GM12864 (cell line): ENCODE measurements around the gene ISG20L2.

ENCODE experiments used
- DNase-seq: peaks from one replicate; pipeline ENCODE4 v3.0.0-alpha.2; 2011; ENCODE audit warnings: low read depth
- H3K4me3 ChIP-seq: 2 replicates; pipeline ENCODE4 v1.5.1; 2011; ENCODE audit warnings: mild to moderate bottlenecking, low read depth, low read length, control low read depth
- CTCF ChIP-seq: IDR thresholded peaks from 2 replicates; pipeline ENCODE4 v1.5.1; 2011; ENCODE audit warnings: low read depth, mild to moderate bottlenecking, moderate library complexity, low read length, control low read depth, inconsistent platforms; ENCODE audit errors: missing control alignments

Gene ISG20L2

GRCh38 chr1:156691665-156692440 lies 36.7 kb downstream of the ISG20L2 start:
- no peak overlapping the region for H3K4me3 ChIP-seq
- DNase-seq, result no peak
- no peak for TF ChIP-seq CTCF

- TF ChIP-seq CTCF, result no peak
- H3K4me3 ChIP-seq, result no peak overlapping the region
- DNase-seq, result no peak
Observed at GRCh38 chr1:156691191-156691590, 37.4 kb downstream of the ISG20L2 start.

DNA sequence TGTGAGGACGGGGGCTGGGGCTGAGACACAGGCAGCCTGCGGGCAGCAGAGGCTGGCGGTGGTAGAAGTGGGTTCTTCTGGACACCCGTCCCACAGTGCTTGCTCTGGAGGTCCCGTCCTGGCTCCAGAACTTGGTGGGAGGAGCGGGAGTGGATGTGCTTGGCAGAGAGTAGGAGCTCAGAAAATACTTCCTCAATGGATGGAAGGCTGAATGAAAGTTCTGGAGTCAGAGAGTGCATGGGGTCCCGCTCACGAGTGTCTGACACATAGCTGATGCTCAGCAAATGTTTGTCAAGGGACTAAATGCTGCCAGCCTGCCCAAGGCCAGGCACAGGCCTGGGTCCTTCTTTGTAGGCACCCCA lies 37.9 kb downstream of the ISG20L2 start:
- no peak for DNase-seq
- no peak for TF ChIP-seq CTCF
- H3K4me3 ChIP-seq, result no peak overlapping the region

GRCh38 chr1:156689953-156690674 lies 38.5 kb downstream of the ISG20L2 start:
- no peak for DNase-seq
- no peak for TF ChIP-seq CTCF
- no peak overlapping the region for H3K4me3 ChIP-seq

- peak; percentile 96 for TF ChIP-seq CTCF
- peak; percentile 15 for DNase-seq
- no peak overlapping the region for H3K4me3 ChIP-seq
Observed at GRCh38 chr1:156689035-156689952, 39.3 kb downstream of the ISG20L2 start.

DNA sequence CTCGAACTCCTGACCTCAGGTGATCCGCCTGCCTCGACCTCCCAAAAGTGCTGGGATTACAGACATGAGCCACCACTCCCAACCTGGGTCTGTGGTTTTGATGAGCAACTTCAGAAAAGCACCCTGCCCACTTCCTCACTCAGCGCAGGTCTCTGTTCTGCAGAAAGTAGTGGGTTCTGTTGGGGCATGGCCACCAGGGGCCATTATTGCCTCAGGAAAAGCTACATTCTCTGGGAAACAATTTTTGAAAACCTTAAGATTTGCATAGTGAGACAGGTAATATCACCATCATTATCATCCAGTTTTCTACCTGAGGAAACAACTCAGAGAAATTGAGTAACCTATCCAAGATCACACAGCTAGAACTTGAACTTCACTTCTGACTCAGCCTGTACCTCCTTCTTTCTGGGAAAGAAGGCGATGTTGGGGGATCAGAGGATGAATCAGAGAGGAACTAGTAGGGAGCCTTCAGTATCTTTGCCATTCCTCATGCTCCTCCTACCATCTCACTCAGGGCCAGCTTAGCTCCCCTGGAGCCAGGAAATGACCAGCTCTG lies 44.3 kb downstream of the ISG20L2 start:
- DNase-seq, result no peak
- H3K4me3 ChIP-seq, result no peak overlapping the region
- TF ChIP-seq CTCF, result no peak
